HG02763 (cell line): ENCODE data around the gene ELMO1.

Source experiments
- ATAC-seq: cut with Tn5 transposase; IDR thresholded peaks from one replicate; pipeline ENCODE4 v1.9.1; 2021; ENCODE audit warnings: mild to moderate bottlenecking, moderate library complexity; ENCODE audit not compliant: unreplicated experiment

Gene ELMO1

GRCh38 chr7:37475646-37476045, 27.0 kb upstream of the ELMO1 start:
- no peak for ATAC-seq

- ATAC-seq = no peak
These were observed 23.0 kb upstream of the ELMO1 start for GRCh38 chr7:37471619-37472018.

GRCh38 chr7:37467002-37467401, 18.3 kb upstream of the ELMO1 start:
- no peak for ATAC-seq

- ATAC-seq = no peak
These were observed 13.5 kb upstream of the ELMO1 start for GRCh38 chr7:37462138-37462537.

GRCh38 chr7:37455081-37455480, 6.4 kb upstream of the ELMO1 start:
- no peak for ATAC-seq

- no peak for ATAC-seq
These were observed 3.7 kb upstream of the ELMO1 start for GRCh38 chr7:37452346-37452745.

GRCh38 chr7:37450035-37450434, 1.4 kb upstream of the ELMO1 start:
- ATAC-seq = no peak

- no peak for ATAC-seq
These were observed 957 bp upstream of the ELMO1 start for GRCh38 chr7:37449621-37450020.

GRCh38 chr7:37448011-37448635, 541 bp downstream of the ELMO1 start:
- ATAC-seq = peak; percentile 17

GRCh38 chr7:37446371-37446770, 2.3 kb downstream of the ELMO1 start:
- ATAC-seq = no peak

- ATAC-seq = no peak
These were observed 2.9 kb downstream of the ELMO1 start for GRCh38 chr7:37445790-37446189.

GRCh38 chr7:37445064-37445723, 3.5 kb downstream of the ELMO1 start:
- ATAC-seq = no peak

- no peak for ATAC-seq
These were observed 5.0 kb downstream of the ELMO1 start for GRCh38 chr7:37443627-37444026.

GRCh38 chr7:37442268-37442667, 6.4 kb downstream of the ELMO1 start:
- no peak for ATAC-seq

- ATAC-seq = no peak
These were observed 6.8 kb downstream of the ELMO1 start for GRCh38 chr7:37441816-37442215.

- ATAC-seq = no peak
These were observed 7.3 kb downstream of the ELMO1 start for GRCh38 chr7:37441386-37441760.

GRCh38 chr7:37440738-37441385, 7.8 kb downstream of the ELMO1 start:
- ATAC-seq = no peak

GRCh38 chr7:37439653-37440026, 9.0 kb downstream of the ELMO1 start:
- ATAC-seq = no peak

- no peak for ATAC-seq
These were observed 9.6 kb downstream of the ELMO1 start for GRCh38 chr7:37438906-37439652.

- no peak for ATAC-seq
These were observed 13.4 kb downstream of the ELMO1 start for GRCh38 chr7:37435156-37435855.

GRCh38 chr7:37434529-37434928, 14.1 kb downstream of the ELMO1 start:
- no peak for ATAC-seq
